HG03457 (cell line): ENCODE results near the gene DCDC2C.
"Not testable (repeated sequence)": the region's sequence is repeated elsewhere in the genome, so short reads cannot be mapped to it uniquely, and the experiment has no call there.

Experiments
- ATAC-seq: cut with Tn5 transposase; IDR thresholded peaks from one replicate; pipeline ENCODE4 v1.9.1; 2021; ENCODE audit warnings: moderate number of reproducible peaks; ENCODE audit not compliant: unreplicated experiment

Gene DCDC2C

GRCh38 chr2:3703236-3703756, at the start of gene DCDC2C:
Gene DCDC2C (plus strand): TSS chr2:3703575. CDS start chr2:3703752, 177 bp downstream.
- ATAC-seq, result no peak

GRCh38 chr2:3654011-3654410, 49.4 kb upstream of the DCDC2C start:
- ATAC-seq, result no peak

GRCh38 chr2:3654531-3655225, 48.7 kb upstream of the DCDC2C start:
- no peak for ATAC-seq

- no peak for ATAC-seq
Measured at GRCh38 chr2:3655871-3656761, 47.3 kb upstream of the DCDC2C start.

GRCh38 chr2:3656762-3657721, 46.3 kb upstream of the DCDC2C start:
- ATAC-seq, result no peak

- no peak for ATAC-seq
Measured at GRCh38 chr2:3657881-3658280, 45.5 kb upstream of the DCDC2C start, which contains the start of gene ALLC. Gene ALLC (plus strand): TSS chr2:3658200. CDS start chr2:3671158, 12,958 bp downstream.

- no peak for ATAC-seq
Measured at GRCh38 chr2:3659447-3660432, 43.6 kb upstream of the DCDC2C start.

GRCh38 chr2:3660640-3661039, 42.7 kb upstream of the DCDC2C start:
- ATAC-seq, result not testable (repeated sequence)

- ATAC-seq, result no peak
Measured at GRCh38 chr2:3661149-3661660, 42.2 kb upstream of the DCDC2C start.

- ATAC-seq, result no peak
Measured at GRCh38 chr2:3662239-3662638, 41.1 kb upstream of the DCDC2C start.

- no peak for ATAC-seq
Measured at GRCh38 chr2:3664118-3664517, 39.3 kb upstream of the DCDC2C start.

GRCh38 chr2:3664925-3665324, 38.5 kb upstream of the DCDC2C start:
- no peak for ATAC-seq

GRCh38 chr2:3665886-3666612, 37.3 kb upstream of the DCDC2C start:
- ATAC-seq, result no peak

GRCh38 chr2:3666613-3666975, 36.8 kb upstream of the DCDC2C start:
- ATAC-seq, result no peak

GRCh38 chr2:3667151-3667631, 36.2 kb upstream of the DCDC2C start:
- ATAC-seq, result no peak

- no peak for ATAC-seq
Measured at GRCh38 chr2:3669656-3670055, 33.7 kb upstream of the DCDC2C start.

GRCh38 chr2:3670376-3670775, 33.0 kb upstream of the DCDC2C start:
- no peak for ATAC-seq

- ATAC-seq, result no peak
Measured at GRCh38 chr2:3670941-3671340, 32.4 kb upstream of the DCDC2C start.
